ENCODE results near the gene IRF2.
"Not testable (repeated sequence)": the region's sequence is repeated elsewhere in the genome, so short reads cannot be mapped to it uniquely, and the experiment has no call there.

IRF2 gene

DNA sequence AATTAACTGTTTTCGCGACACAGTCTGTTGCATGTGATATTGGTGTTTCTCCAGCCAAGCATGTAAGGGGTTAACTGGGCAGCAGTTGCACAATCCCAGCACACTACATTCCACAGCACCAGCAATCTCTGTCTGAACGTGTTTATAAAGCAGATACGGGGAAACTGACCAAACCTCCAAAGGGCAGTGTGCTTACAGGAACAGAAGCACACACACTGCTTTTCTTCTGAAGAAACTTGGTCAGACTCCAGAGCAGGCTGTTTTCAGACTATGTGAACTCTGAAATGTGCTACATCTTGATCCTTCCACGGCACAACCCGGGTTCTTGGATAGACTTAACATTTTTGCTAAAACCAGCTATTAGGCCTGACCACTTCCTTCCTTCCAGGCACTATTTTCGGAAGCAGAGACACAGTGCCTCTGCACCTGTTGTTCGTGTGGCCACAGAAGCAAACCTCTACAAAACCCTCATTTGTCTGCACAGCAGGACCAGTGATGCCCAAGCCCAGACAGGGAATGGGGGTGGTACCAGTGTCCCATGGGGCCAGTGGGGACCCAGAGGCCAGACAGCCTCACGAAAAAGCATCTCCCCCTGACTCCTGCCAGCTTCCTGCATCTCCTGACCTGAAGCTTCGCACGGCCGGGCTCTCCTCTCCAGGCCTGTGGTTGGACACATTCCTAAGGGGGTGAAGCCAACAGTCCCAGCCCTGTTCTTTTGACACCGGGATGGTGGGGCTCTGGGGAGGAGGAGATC is 90.1 kb downstream of the IRF2 start:
- intact Hi-C loops (cut with DNase I): loop anchor here (10.0 kb wide), 1 partner anchor 151 kb away; no protein-coding TSS in a partner anchor
- DNase-seq: peak in 5 of 42 donors; percentile 14 to 30 (median 27)

DNA sequence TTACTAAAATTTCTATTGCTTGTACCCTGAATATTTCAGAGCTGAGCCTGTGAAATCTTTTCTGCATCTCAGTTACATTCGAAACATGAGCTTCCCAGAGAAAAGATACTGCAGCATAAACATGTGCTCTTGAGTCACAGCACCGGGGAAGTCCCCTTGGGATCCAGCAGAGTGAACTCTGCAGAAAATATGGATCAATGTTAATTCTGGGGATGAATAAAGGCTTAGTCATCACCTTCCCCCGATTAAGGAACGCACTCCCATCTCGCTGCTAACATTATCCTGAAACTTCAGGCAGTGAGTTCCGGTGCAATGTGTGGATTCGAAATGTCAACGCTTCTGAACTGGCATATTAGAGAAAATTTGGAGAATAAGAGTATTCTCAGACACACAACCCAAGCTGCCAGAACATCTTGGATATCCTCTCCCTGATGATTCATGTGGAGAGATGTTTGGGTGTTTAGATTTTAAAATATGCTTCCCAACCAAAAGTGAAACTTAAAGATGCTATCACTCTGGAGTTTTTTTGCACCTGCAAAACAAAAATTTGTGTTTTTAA is 90.8 kb downstream of the IRF2 start:
- peak in 37 of 42 donors; percentile 21 to 84 (median 60) for DNase-seq
- intact Hi-C loops (cut with DNase I): loop anchor here (10.0 kb wide), 1 partner anchor 151 kb away; no protein-coding TSS in a partner anchor

DNA sequence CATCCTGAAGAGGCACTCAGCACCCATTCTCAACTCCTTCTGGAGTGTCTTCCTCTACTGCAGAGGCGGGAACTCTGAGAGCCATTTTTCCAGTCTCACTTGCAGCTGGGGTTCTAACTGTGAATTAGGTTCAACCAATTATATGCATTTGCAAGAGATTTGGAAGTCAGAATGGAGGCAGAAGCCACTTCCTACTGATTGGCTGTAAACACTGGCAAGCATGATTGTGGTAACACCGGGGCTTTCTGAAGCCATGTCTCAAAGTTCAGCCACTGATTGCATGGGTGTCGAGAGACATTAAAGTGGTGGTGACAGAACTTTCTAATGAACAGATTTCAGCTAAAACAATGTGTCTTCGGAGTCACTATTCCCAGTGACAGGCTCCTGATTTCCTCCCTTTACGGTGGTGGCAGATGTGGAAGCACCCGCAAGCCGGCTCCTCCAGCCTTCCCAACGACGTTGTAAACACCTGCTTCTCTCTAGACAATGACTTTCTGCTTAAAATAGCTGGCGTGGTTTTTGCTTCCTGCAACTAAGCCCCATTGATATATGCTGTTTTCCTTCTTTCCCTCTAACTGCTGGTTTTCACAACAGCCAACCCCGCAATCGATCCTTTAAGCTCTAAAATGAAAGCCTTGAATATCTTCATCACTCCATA is 92.0 kb downstream of the IRF2 start:
- intact Hi-C loops (cut with DNase I): loop anchor here (10.0 kb wide), 1 partner anchor 152 kb away; no protein-coding TSS in a partner anchor

GRCh38 chr4:184380707-184381106 is 93.6 kb downstream of the IRF2 start:
- intact Hi-C loops (cut with DNase I): loop anchor here (10.0 kb wide), 1 partner anchor 154 kb away; no protein-coding TSS in a partner anchor
- DNase-seq: no peak

More for the DNA sequence above, 92.0 kb downstream of the IRF2 start:
- no peak for DNase-seq

DNA sequence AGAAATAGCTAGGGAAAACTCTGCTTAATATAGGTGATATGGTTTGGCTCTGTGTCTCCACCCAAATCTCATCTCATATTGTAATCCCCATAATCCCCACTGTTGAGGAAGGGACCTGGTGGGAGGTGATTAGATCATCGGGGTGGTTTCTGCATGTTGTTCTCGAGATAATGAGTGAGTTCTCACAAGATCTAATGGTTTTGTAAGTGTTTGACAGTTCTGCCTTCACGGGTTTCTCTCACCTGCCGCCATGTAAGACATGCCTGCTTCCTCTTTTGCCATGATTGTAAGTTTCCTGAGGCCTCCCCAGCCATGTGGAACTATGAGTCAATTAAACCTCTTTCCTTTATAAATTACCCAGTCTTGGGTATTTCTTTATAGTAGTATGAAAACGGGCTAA is 94.1 kb downstream of the IRF2 start:
- intact Hi-C loops (cut with DNase I): loop anchor here (10.0 kb wide), 1 partner anchor 155 kb away; no protein-coding TSS in a partner anchor
- DNase-seq: not testable (repeated sequence)

DNA sequence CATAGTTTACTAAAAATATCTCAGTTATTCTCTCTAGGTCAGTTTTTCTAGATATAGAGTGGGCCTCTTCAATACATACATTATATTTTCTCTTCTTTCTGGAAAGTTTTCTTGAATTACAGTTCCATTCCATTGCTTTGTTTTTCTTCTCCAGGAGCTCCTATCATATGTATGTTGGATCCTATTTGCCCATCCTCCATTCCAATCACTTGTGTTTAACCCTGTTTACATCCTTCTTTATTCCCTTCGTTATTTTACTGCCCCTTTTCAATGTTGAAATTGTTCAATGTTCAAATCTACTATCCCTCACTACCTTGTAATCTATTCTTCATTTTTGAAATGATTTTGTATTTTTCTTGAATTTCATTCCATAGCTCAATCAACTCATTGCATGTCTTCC is 97.4 kb downstream of the IRF2 start:
- DNase-seq: no peak
- intact Hi-C loops (cut with DNase I): no loop called here

- intact Hi-C loops (cut with DNase I): no loop called here
- DNase-seq: no peak
These were observed 98.1 kb downstream of the IRF2 start for GRCh38 chr4:184376126-184376838.

- DNase-seq; intact Hi-C loops (cut with DNase I): not testable (repeated sequence)
These were observed 98.7 kb downstream of the IRF2 start for GRCh38 chr4:184375623-184376022.

- intact Hi-C loops (cut with DNase I): no loop called here
These were observed 99.3 kb downstream of the IRF2 start for GRCh38 chr4:184375027-184375426.

DNA sequence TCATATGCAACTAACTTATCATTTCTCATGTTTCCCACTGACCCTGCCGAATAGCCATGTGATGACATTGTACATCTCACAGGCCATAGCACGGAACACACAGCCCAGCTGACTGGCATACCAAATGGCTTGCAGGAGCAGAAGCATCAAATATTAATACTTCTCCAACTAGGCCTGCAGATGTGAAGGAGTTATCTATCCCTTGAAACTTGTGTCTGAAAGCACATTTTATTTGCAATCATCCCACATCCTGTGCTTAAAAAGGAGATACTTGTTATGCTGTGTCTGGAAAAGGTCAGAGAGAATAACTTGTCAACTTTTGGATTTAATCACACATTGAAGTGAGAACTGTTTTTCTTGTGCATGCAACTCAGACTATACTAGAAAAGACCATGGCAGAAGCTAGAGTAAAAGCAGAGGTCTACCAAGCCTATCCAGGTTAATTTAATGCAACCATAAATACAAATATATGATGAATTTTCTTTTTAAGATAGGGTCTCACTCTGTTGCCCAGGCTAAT is 100.4 kb downstream of the IRF2 start:
- DNase-seq: no peak
- intact Hi-C loops (cut with DNase I): no loop called here

More at GRCh38 chr4:184375027-184375426, 99.3 kb downstream of the IRF2 start:
- DNase-seq: no peak

GRCh38 chr4:184371390-184371787 is 103.0 kb downstream of the IRF2 start:
- intact Hi-C loops (cut with DNase I): no loop called here
- no peak for DNase-seq

GRCh38 chr4:184370711-184371389 is 103.5 kb downstream of the IRF2 start:
- DNase-seq: no peak
- intact Hi-C loops (cut with DNase I): no loop called here

DNA sequence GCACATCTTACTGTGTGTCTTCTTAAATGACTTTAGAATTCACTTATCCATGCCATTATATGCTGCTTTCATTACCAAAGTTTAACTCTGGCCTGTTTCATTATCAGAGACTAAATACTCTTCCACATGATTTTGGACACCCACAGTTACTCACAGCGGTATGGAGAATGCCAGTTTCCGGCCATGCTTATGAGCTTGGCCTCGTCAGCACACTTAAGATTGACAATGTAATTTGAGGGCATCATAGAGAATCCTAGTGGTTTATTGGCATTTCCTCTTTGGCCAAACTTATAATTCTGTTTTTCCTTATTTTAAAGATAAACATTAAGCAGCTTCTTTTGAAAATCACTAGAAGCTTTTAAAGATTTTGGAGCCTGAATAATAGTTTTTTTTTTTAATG is 104.5 kb downstream of the IRF2 start:
- intact Hi-C loops (cut with DNase I): no loop called here
- no peak for DNase-seq

DNA sequence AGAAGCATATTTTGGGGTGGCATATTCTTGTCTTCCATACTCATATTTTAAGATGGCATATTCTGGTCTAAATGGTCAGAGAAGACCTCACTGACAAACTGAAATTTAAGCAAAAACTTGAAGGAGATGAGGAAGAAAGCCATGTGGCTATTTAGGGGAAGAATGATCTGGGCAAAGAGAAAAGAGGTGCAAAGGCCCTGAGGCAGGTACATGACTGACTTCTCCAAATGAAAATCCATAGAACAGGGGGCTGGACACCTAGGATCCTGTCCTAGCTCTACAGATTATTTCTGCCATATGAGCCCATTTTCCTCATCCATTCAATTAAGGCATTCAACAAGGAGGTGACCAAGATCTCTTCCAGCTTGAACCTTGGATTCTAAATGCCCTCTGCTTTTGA is 105.6 kb downstream of the IRF2 start:
- intact Hi-C loops (cut with DNase I): no loop called here
- no peak for DNase-seq

DNA sequence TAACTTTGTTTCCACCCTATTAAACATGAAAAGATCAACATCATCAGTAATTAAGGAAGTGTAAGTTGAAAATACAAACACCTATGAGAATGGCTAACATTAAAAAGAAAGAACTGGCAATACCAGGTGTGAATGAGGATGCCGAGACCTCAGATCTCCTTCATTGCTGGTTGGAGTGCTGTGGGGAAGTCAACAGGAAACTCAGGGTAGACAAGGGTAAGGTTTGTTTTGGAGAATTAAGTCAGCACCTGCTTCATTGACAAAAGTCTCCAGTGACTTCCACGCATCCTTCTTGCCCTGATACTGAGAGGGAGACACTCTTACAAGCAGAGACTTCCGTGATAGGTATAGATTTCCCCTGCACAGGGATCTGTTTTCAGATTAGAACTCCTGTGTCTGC is 106.1 kb downstream of the IRF2 start:
- intact Hi-C loops (cut with DNase I): no loop called here
- DNase-seq: no peak

- no peak for DNase-seq
- intact Hi-C loops (cut with DNase I): no loop called here
These were observed 110.0 kb downstream of the IRF2 start for GRCh38 chr4:184364100-184364921.

DNA sequence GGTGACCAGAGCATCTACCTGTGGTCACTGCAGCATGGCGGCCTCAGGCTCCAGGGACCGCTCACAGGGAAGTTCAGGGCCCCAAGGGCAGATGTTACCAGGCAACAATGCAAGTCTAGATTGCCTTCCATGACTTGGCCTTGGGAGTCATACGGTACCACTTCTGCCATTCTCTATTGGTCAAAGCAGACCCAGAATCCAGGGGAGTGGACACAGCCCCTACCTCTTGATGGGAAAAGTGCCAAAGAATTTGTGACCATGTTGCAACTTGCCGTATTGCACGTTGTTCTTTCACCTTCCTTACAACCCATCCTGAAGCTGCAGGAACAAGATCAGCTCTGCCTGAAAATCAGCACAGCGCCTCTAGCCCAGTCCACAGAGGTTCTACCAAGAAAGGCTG is 111.1 kb downstream of the IRF2 start:
- DNase-seq: no peak
- intact Hi-C loops (cut with DNase I): no loop called here

DNA sequence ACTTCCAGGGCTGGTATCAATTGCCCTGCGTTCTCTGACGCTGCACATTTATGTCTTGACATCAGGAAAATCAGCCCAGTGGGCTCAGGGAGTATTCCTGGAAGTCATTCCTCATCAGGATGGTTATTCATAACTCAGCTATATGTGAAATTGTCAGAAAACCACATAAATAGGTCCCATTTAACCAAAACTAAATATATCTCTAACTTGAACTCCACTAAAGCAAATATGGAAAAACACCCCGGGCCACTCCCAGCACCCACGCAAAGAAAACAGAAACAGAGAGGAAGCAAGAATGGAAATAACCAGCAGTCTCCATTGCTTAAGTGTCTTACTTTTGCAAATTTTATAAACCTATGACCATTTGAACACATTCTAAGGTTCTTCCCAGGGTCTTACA is 112.0 kb downstream of the IRF2 start:
- intact Hi-C loops (cut with DNase I): no loop called here
- DNase-seq: no peak
